ENCODE results near the gene ECT2.
"Not testable (repeated sequence)": the region's sequence is repeated elsewhere in the genome, so short reads cannot be mapped to it uniquely, and the experiment has no call there.

The ECT2 gene, protein sequence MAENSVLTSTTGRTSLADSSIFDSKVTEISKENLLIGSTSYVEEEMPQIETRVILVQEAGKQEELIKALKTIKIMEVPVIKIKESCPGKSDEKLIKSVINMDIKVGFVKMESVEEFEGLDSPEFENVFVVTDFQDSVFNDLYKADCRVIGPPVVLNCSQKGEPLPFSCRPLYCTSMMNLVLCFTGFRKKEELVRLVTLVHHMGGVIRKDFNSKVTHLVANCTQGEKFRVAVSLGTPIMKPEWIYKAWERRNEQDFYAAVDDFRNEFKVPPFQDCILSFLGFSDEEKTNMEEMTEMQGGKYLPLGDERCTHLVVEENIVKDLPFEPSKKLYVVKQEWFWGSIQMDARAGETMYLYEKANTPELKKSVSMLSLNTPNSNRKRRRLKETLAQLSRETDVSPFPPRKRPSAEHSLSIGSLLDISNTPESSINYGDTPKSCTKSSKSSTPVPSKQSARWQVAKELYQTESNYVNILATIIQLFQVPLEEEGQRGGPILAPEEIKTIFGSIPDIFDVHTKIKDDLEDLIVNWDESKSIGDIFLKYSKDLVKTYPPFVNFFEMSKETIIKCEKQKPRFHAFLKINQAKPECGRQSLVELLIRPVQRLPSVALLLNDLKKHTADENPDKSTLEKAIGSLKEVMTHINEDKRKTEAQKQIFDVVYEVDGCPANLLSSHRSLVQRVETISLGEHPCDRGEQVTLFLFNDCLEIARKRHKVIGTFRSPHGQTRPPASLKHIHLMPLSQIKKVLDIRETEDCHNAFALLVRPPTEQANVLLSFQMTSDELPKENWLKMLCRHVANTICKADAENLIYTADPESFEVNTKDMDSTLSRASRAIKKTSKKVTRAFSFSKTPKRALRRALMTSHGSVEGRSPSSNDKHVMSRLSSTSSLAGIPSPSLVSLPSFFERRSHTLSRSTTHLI
- total RNA-seq: 3.4 to 11.1 reads per million in 2 donors

GRCh38 chr3:172750368-172751174, at the start of gene ECT2:
Gene ECT2 (plus strand): TSS chr3:172750726. CDS start chr3:172754531, 3,805 bp downstream.
- DNase-seq: peak; percentile 90 to 100 (median 95)

GRCh38 chr3:172700936-172701455, 49.5 kb upstream of the ECT2 start:
- no peak for DNase-seq

- no peak for DNase-seq
Observed at GRCh38 chr3:172701751-172702150, 48.8 kb upstream of the ECT2 start.

GRCh38 chr3:172702256-172702655, 48.3 kb upstream of the ECT2 start:
- no peak for DNase-seq

GRCh38 chr3:172702731-172703130, 47.8 kb upstream of the ECT2 start:
- not testable (repeated sequence) for DNase-seq

GRCh38 chr3:172704001-172704400, 46.5 kb upstream of the ECT2 start:
- DNase-seq: no peak

DNA sequence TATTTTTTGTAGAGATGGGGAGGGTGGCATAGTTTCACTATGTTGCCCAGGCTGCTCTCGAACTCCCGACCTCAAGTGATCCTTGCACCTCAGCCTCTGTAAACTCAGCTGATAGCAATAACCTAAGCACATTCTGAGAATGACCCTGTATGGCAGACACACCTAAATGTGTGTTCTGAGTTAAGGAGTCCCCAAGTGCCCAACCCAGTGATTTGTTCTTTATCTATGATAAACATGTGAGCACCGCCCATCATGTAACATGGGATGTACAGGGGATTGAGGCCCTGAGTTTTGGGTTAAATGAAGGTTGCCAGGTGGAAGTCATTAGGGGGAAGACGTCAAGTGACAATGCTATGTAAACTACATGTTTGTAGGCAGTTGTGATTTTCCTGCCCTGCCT, 45.4 kb upstream of the ECT2 start:
- DNase-seq: no peak

GRCh38 chr3:172707030-172707429, 43.5 kb upstream of the ECT2 start:
- DNase-seq: no peak

DNA sequence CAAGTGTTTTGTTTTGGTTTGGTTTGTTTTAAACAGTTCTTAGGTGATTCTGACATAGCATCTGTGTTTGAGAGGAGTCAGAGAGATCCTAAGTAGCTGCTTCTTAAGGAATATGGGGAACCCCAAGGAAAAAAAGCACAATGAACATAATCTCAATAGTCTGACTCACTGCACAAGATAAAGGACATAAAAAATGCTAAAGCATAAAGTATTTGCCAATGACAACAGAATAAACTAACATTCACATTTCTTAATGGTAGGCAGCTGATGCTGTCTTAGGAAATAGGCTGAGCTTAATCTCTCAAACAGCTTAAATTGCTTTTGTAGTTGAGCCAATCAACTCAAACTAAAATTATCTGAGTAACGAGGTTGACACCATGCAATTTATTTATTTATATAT, 42.6 kb upstream of the ECT2 start:
- DNase-seq: no peak

DNA sequence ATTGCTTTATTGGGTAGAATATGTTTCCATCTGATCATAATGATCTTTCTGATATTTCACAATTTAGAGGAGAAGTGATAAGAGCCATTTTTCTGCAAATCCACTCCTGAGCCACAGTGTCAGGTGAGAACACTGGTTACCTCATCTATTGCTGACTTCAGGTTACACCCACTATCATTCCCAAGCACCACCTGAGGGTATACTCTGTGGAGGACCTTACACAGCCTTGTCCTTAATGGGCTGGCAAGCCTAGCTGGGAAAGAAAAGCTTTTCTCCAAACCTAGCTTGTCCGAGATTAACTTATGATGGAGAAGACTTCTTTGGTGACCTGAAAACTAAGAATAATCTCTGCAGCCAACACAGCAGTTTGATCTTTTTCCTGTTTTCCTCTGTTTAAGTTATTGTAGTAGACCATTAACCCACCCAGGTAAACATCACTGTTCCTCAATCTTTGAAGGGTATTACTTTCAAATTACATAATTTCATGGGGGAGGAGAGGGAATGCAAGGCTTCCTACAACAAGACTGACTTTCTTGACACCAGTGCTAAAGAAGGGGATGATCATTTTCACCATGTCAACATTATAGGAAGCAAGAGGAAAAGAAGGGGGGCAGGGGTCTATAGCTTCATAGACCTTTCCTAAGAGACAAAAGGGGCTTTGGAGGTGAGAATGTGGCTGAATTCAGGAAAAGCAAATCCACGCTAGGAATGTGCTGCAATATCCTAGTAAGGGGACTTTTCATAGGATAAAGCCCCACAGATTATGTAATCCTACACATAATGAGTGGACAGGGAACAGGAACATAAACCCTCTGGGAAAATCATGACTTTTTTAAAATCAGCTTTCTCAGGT, 41.4 kb upstream of the ECT2 start:
- no peak for DNase-seq

DNA sequence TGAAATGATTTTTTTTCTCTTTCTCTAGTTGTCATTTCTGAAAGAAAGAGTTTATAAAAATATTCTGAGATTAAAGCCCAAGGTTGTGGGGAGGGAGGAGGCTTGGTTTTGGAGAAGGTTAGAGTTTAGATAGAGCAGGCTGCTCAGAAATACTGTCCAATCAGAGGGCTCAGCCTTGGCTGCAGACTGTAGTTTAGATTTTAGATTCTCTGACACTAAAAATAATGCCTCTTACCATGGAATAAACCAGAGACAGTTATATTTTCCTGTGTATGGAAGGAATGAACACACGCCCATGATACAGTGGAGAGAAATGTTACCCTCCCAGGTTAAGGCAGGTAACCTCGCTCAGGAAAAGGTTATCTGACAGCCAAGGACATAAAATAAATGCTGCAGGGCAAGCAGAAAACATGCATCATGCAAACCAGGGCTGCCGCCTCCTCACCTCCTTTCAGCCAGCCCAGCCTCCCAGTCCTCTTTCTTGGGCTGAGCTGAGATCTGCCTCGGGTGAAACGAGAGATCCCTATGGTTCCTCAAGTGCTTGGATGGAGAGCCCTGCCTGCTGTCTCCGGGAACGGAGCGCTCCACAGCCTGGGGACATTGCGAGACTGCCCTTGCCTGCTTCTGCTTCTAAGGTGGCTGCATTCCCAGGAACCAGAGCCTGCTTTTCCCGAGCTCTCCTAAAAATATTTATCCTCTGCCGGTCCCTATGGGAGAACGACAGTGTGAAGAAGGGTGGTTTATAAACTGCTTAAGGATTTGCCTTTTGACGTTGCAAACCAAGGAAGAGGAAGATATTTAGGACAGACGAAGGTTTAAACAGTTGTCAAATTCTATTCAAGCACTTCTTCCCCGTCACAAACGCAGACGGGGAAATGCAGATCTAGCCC, 40.5 kb upstream of the ECT2 start:
- DNase-seq: peak in 1 of 5 experiments; percentile 10

DNA sequence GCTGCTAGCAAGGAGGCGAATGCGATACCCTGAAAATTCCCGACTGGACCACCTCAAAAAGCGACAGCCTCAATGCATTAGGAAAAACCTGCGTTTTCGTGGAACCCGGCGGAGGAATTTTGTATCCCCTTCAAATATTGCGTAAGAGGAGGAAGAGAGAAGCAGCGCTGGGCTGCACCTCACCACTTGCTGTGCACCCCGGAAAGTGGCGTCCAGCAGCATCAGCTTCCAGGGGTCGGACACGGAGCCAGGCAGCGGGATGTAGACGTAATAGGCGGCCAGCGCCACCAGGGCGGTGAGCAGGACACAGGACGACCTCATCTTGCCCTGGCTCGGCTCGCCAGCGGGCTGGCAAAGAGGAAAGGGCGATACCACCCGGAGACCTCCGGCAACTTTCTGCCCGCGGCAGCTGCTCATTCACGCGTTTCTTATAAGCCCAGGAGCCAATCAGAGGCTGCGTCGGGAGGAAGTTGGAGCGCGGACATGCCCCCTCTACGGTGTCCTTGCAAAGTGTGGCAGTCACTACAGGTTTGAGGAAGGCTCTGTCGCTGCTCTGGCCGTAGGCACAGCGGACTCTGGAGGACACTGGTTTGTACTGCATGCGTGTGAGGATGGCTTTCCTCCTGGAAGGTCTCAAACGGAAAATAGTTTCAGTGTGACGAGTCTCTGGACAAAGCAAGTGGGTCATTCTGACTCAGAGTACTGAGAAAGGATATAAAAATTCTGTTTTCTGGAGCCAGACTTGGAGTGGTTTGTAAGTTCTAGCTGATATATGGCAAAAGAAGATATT, 39.7 kb upstream of the ECT2 start, which contains the start of gene NCEH1:
Gene NCEH1 (minus strand): TSS at position 404 of the 790 bp plus-strand sequence. CDS start 83 bp downstream, at position 321.
- peak; percentile 19 to 91 (median 50) for DNase-seq

- DNase-seq: no peak
Observed at GRCh38 chr3:172711454-172711795, 39.1 kb upstream of the ECT2 start.

DNA sequence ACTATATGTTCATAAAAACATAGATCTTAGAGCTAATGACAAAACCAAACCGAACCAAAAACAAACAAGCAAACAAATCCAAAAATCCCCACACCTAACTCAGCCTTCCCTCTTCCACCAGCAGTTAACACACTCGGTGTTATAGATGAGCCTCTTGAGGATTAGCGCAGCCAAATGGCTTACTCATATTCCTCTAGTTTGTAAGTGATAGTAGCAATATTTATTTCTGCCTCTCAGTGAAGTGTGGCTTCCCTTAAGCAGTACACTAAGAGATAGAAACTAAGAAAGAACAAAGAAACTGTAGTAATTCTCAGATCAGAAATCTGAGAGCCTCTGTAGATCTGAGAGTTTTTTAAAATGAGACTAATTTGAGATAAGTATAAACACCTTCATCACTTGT, 37.2 kb upstream of the ECT2 start:
- DNase-seq: no peak

GRCh38 chr3:172716476-172716875, 34.0 kb upstream of the ECT2 start:
- no peak for DNase-seq

- DNase-seq: peak in 1 of 5 experiments; percentile 49
Observed at GRCh38 chr3:172717493-172718088, 32.9 kb upstream of the ECT2 start.

GRCh38 chr3:172722536-172723040, 27.9 kb upstream of the ECT2 start:
- not testable (repeated sequence) for DNase-seq

DNA sequence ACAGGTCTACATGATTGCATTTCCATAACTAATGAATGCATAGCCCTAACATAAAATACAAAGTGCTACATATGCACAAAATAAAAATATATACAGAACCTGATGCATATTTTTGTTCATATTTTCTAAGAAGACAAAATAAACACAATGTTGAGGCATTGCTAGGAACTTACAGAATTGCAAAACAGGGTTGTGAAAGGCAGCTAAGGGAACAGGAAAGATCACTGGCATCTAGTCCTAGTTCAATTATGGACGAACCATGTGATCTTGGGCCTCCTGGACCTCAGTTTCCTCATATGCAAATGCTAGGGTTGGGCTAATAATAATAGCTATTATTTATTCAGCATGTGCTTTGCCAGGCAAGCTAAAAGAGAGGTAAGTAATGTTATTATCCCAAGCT, 24.1 kb upstream of the ECT2 start:
- DNase-seq: no peak

GRCh38 chr3:172735014-172735413, 15.5 kb upstream of the ECT2 start:
- DNase-seq: no peak
